Panc1 (cell line): Measurements from ENCODE around the gene SLC22A23. TPM values are rescaled to one million over a fixed set of nuclear protein-coding genes. Genes with fewer than 3 reads are reported as not detected.

Source experiments
- ATAC-seq: fragments of 200-7000 bp; cut with Tn5 transposase; 2 replicates; pipeline ENCODE4 v1.9.1; 2020; ENCODE audit warnings: mild to moderate bottlenecking, moderate library complexity
- BruUV-seq: library from RNA; stranded (reverse); fragments of 400-500 nt; replicated peaks from 2 replicates; lab custom pipeline; 2021; lab: Mats Ljungman, UMichigan
- CTCF ChIA-PET: fragments of 300-600 bp; sonication (Branson Sonifier 250); formaldehyde crosslinking; loops from one replicate; lab custom pipeline; 2022; ENCODE audit warnings: antibody characterized with exemption; lab: Charles Lee
- POLR2A ChIA-PET: fragments of 300-600 bp; sonication (Branson Sonifier 250); formaldehyde crosslinking; loops from one replicate; lab custom pipeline; 2022; ENCODE audit warnings: antibody characterized with exemption; lab: Charles Lee
- DNase-seq: peaks from one replicate; pipeline ENCODE4 v3.0.0-alpha.2; 2010; ENCODE audit warnings: low read depth, low spot score
- H3K27ac ChIP-seq: 2 replicates; pipeline ENCODE4 v1.5.1; 2011; ENCODE audit warnings: mild to moderate bottlenecking, low read length, inconsistent platforms
- H3K27me3 ChIP-seq: fragments of 200-500 bp; sonication (Bioruptor generic); 2 replicates; pipeline ENCODE4 v1.6.0; 2014; ENCODE audit warnings: low read length, inconsistent platforms; ENCODE audit not compliant: control insufficient read depth, insufficient read depth
- H3K36me3 ChIP-seq: fragments of 200-500 bp; sonication (Bioruptor generic); 2 replicates; pipeline ENCODE4 v1.5.1; 2014; ENCODE audit warnings: inconsistent platforms, mild to moderate bottlenecking, low read length, moderate library complexity; ENCODE audit not compliant: control insufficient read depth, insufficient read depth
- H3K4me1 ChIP-seq: 2 replicates; pipeline ENCODE4 v1.5.1; 2011; ENCODE audit warnings: inconsistent platforms, mild to moderate bottlenecking, low read length, moderate library complexity; ENCODE audit not compliant: control insufficient read depth, insufficient read depth
- H3K4me3 ChIP-seq, 2 experiments: 2 replicates each; pipeline ENCODE4 v1.5.1; 2011 to 2012; ENCODE audit warnings: low read depth in 2 of 2, low read length in 2 of 2, mild to moderate bottlenecking in 2 of 2, inconsistent platforms in 1 of 2, moderate library complexity in 1 of 2
- H3K9me3 ChIP-seq: fragments of 200-500 bp; sonication (Bioruptor generic); 2 replicates; pipeline ENCODE4 v1.5.1; 2014; ENCODE audit warnings: low read depth, mild to moderate bottlenecking, inconsistent platforms, low read length, moderate library complexity; ENCODE audit not compliant: control insufficient read depth, insufficient read depth
- CTCF ChIP-seq: fragments of 450-650 bp; IDR thresholded peaks from 2 replicates; pipeline ENCODE4 v1.5.1; 2017; ENCODE audit warnings: mild to moderate bottlenecking
- POLR2AphosphoS5 ChIP-seq: IDR thresholded peaks from 2 replicates; pipeline ENCODE4 v1.6.1; 2012; ENCODE audit warnings: mild to moderate bottlenecking, low read depth, low read length, moderate library complexity
- REST ChIP-seq, 2 experiments: IDR thresholded peaks; 2 replicates each; pipeline ENCODE4 v1.6.1; 2011 to 2012; ENCODE audit warnings: low read depth in 2 of 2, control low read depth in 1 of 2, low read length in 1 of 2, mild to moderate bottlenecking in 1 of 2, moderate library complexity in 1 of 2; ENCODE audit not compliant: insufficient read depth in 1 of 2
- SIN3A ChIP-seq: IDR thresholded peaks from 2 replicates; pipeline ENCODE4 v1.6.1; 2012; ENCODE audit warnings: low read depth, mild to moderate bottlenecking, low read length, moderate library complexity, borderline replicate concordance; ENCODE audit not compliant: insufficient read depth
- TCF7L2 ChIP-seq: IDR thresholded peaks from 2 replicates; pipeline ENCODE4 v1.6.1; 2011; ENCODE audit warnings: mild to moderate bottlenecking, low read depth, low read length, inconsistent platforms
- in situ Hi-C: cut with HindIII; loops from 2 replicates; pipeline ENCODE4 v1.10.0; 2016; ENCODE audit warnings: low sequenced_read_pairs, low pct_unique_long_range_greater_than_20kb
- intact Hi-C: fragments of 100-400 bp; cut with micrococcal nuclease; formaldehyde crosslinking; loops from one replicate; pipeline ENCODE4 v1.10.0; 2022; ENCODE audit not compliant: unreplicated experiment
- total RNA-seq: library from RNA; stranded (reverse); gene quantifications from one replicate; pipeline ENCODE4 v1.2.1, GENCODE V29; 2021; ENCODE audit not compliant: unreplicated experiment

Gene SLC22A23
- total RNA-seq, 1 experiment from 2014 or later: 4.5 TPM

GRCh38 chr6:3415082-3415453, 41.8 kb downstream of the SLC22A23 start:
- in situ Hi-C loops: no loop called here
- Histone ChIP-seq H3K4me1 (no peaks in the 10 kb centered on the region), H3K27me3 (peaks cover 6% of the 10 kb centered on the region; the same call in 1 of the 2 replicates), H3K9me3 (no peaks in the 10 kb centered on the region), H3K4me3 (no peak overlapping the region), H3K36me3 (no peaks in the 10 kb centered on the region), H3K27ac (no peak overlapping the region)
- ATAC-seq (no peak), DNase-seq (no peak)
- POLR2A ChIA-PET: interaction anchor here (0.6 kb wide), 1 partner anchor 28 kb away, joined by 5 read pairs; no protein-coding TSS in a partner anchor
- intact Hi-C loops: no loop called here
- no peak for TF ChIP-seq REST (IDR thresholded peaks at IDR 0.05; ENCODE audit: insufficient read depth in 1 of 2, low read depth in 2 of 2, low read length in 1 of 2)
- TF ChIP-seq CTCF: no peak
- no peak for TF ChIP-seq SIN3A
- no peak for TF ChIP-seq TCF7L2
- no peak for TF ChIP-seq POLR2AphosphoS5
- CTCF ChIA-PET: interaction anchor here (0.6 kb wide), 2 partner anchors 287 to 1611 kb away, joined by 4 read pairs; no protein-coding TSS in a partner anchor
- BruUV-seq: no TSS peak

DNA sequence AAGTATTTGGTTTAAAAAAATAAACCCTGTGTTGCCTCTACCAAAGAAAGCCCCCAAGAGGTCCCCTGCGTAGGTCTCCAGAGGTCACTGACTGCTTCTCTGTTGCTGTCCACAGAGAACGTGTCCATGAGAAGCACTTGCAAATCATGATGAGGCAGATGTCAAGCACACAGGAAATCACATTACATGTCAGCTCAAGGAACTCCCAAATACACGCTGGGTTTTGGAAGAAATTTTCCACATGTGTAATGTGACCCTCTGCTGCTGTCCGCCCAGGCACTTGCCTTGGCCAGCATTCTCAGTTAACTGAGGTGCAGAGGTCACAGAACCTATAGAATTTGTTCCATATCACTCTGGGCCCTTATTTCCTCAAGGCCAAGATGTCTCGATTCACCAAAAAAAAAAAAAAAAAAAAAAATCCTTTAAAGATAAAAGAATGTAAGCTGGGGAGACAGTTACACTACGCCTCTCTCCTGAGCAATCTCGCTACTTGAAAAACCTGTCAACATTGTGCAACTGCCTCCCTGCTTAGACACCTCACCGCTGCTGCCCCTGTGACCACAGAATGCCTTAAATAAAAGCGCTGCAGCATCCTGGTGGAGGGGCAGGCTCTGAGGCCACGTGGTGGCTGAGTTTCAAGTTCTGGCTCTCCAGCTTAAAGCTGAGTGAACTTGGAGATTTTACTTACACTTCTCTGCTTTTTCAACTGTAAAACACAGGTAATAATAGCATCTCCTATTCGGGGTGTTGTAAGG, 42.3 kb downstream of the SLC22A23 start:
- no peak for ATAC-seq

More for the DNA sequence above, 42.3 kb downstream of the SLC22A23 start:
- Histone ChIP-seq H3K27me3 (peaks cover 3% of the 10 kb centered on the region; the same call in 1 of the 2 replicates), H3K4me1 (no peaks in the 10 kb centered on the region), H3K4me3 (no peak overlapping the region), H3K9me3 (no peaks in the 10 kb centered on the region), H3K27ac (no peak overlapping the region), H3K36me3 (no peaks in the 10 kb centered on the region)
- no peak for TF ChIP-seq CTCF
- no peak for TF ChIP-seq TCF7L2
- TF ChIP-seq POLR2AphosphoS5: no peak
- TF ChIP-seq SIN3A: no peak
- no peak for TF ChIP-seq REST (IDR thresholded peaks at IDR 0.05; ENCODE audit: insufficient read depth in 1 of 2, low read depth in 2 of 2, low read length in 1 of 2)
- ChIA-PET POLR2A (interaction anchor here (0.6 kb wide), 1 partner anchor 28 kb away, joined by 5 read pairs; no protein-coding TSS in a partner anchor), CTCF (interaction anchor here (0.6 kb wide), 2 partner anchors 286 to 1610 kb away, joined by 4 read pairs; no protein-coding TSS in a partner anchor)
- no TSS peak for BruUV-seq
- DNase-seq: no peak
- in situ Hi-C loops: no loop called here
- intact Hi-C loops: no loop called here
